LNCaP clone FGC (cell line): ENCODE results near the gene CARS1.

Source experiments
- DNase-seq: peaks from one replicate; pipeline ENCODE4 v3.0.0-alpha.2; 2011; ENCODE audit warnings: low read depth
- H3K4me3 ChIP-seq: 2 replicates; pipeline ENCODE4 v1.5.1; 2011; ENCODE audit warnings: mild to moderate bottlenecking, low read depth, low read length, control low read depth
- TF ChIP-seq, protein P1 (sequence below): IDR thresholded peaks from 2 replicates; pipeline ENCODE4 v1.5.1; 2012; ENCODE audit warnings: mild to moderate bottlenecking; ENCODE audit not compliant: control insufficient read depth, insufficient read depth; ENCODE audit errors: extremely low read depth

Gene CARS1

DNA sequence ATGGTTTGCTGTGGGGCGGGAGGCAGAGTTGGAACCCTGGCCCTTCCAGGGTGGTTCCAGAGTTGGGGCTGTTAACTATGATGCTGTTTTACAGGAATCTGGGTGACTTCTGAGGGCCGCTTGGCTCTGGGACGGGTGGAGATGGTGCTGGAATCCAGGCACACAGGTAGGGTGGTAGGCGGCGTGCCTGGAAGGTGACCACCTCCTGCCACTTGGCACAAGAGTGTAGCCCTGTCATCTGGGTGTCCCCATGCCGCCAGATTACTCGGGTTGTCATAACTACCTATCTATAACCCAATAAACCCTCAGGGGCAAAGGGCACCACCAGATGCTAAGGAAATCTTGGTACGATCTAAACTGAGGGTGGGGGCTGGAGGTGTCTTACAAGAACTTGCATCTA is 1.3 kb downstream of the CARS1 start:
- peak overlapping the region; percentile 98 for H3K4me3 ChIP-seq
- TF ChIP-seq, protein P1, sequence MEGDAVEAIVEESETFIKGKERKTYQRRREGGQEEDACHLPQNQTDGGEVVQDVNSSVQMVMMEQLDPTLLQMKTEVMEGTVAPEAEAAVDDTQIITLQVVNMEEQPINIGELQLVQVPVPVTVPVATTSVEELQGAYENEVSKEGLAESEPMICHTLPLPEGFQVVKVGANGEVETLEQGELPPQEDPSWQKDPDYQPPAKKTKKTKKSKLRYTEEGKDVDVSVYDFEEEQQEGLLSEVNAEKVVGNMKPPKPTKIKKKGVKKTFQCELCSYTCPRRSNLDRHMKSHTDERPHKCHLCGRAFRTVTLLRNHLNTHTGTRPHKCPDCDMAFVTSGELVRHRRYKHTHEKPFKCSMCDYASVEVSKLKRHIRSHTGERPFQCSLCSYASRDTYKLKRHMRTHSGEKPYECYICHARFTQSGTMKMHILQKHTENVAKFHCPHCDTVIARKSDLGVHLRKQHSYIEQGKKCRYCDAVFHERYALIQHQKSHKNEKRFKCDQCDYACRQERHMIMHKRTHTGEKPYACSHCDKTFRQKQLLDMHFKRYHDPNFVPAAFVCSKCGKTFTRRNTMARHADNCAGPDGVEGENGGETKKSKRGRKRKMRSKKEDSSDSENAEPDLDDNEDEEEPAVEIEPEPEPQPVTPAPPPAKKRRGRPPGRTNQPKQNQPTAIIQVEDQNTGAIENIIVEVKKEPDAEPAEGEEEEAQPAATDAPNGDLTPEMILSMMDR: no peak
- DNase-seq: no peak

DNA sequence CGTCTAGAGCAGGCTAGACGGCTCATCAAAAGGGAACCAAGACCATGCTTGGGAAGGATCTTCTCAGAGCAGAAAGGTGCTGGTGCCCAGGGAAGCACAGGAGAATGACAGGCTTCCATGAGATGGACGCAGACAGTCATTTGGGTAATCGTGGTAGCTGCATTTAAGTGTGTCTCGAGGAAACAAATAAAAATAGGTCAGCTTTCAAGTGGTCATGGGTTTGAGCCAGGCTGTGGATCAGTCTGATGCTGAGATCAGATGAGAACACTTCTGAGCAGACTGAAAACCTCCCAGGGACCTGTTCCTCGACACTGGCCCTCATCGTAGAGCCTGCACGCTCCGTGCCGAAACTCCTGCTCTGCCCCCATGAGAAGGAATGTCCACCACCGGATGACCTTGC is 4.7 kb downstream of the CARS1 start:
- TF ChIP-seq, protein P1: no peak
- H3K4me3 ChIP-seq: no peak overlapping the region
- DNase-seq: no peak

GRCh38 chr11:3052109-3052479 is 5.1 kb downstream of the CARS1 start:
- no peak overlapping the region for H3K4me3 ChIP-seq
- peak; percentile 23 for DNase-seq
- TF ChIP-seq, protein P1: no peak

GRCh38 chr11:3051196-3052108 is 5.8 kb downstream of the CARS1 start:
- TF ChIP-seq, protein P1: no peak
- no peak overlapping the region for H3K4me3 ChIP-seq
- DNase-seq: no peak

DNA sequence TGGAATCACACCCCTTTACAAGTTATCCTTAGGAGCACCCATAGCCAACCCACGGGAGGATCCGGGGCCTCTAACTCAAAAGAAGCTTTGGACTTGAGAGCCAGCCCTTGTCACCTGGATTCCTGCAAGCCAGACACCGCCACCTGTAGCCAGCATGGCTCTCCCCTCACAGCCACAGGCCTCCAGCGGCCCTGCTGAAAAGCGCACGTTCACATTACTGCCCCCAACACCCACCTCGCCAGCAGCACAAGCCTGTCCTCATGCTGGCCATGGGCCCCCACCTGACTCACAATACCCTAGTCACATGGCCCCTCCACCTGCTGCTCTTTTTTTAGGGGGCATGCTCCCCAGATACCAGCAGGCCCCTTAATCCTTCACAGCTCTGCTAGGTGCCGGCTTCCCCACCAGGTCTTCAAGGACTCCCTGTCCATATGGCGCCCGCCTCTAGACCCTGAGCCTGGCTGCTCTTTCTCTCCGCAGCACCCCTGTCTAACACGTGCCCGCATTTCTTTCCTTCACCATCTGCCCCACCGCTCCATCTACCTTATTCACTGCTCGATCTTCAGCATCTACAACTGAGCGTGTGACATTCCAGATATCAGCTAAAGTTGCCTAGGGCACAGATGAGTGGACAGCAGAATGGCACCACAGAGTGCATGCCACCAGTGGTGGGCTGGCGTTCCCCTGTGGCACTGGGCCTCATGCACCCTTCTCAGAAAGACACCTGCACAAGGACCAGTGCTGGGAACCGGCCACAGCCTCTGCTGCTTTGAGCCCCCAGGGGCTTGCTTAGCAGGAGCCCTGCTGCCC is 6.6 kb downstream of the CARS1 start:
- H3K4me3 ChIP-seq: no peak overlapping the region
- no peak for DNase-seq
- TF ChIP-seq, protein P1: no peak

- H3K4me3 ChIP-seq: no peak overlapping the region
- TF ChIP-seq, protein P1: peak; percentile 20; the same call in 1 of the 2 replicates
- peak; percentile 48 for DNase-seq
Measured at GRCh38 chr11:3049430-3050243, 7.6 kb downstream of the CARS1 start.
